Spleen (tissue), 7 donors: ENCODE results near the gene NFIB.

ENCODE experiments used
- CTCF ChIP-seq, 11 experiments: fragments of 200-600 bp in 7 of 11; fragments of 450-650 bp in 4 of 11; sonication (generic) in 4 of 11; IDR thresholded peaks in 8 of 11; conservative IDR thresholded peaks in 3 of 11; 1 replicate in 7 of 11; 2 replicates in 4 of 11; pipeline versions ENCODE4 v1.4.0 to v1.8.0; 2016 to 2021; ENCODE audit warnings: antibody characterized with exemption in 11 of 11, inconsistent platforms in 4 of 11, mild to moderate bottlenecking in 1 of 11
- POLR2A ChIP-seq, 3 donors: fragments of 450-650 bp; IDR thresholded peaks; one replicate each; pipeline ENCODE4 v1.5.1; 2017; ENCODE audit warnings: antibody characterized with exemption in 3 of 3, mild to moderate bottlenecking in 1 of 3
- POLR2AphosphoS5 ChIP-seq, 3 donors: sonication (generic); formaldehyde crosslinking; IDR thresholded peaks; one replicate each; pipeline ENCODE4 v1.5.1; 2017; ENCODE audit warnings: antibody characterized with exemption in 3 of 3
- donor health status: DM: no; HTN: no; CAD: no; lungs with moderate emphysema.
- donor health status: DM: no; HTN: no; CAD: no.
- donor health status: DM: no; HTN: no; CAD: no.

GRCh38 chr9:14209399-14210345 is 104.3 kb downstream of the NFIB start:
- no peak for TF ChIP-seq CTCF (IDR thresholded peaks at IDR 0.05 in 8 of 11, conservative IDR thresholded peaks at IDR 0.05 in 3 of 11)
- no peak for TF ChIP-seq POLR2AphosphoS5 (IDR thresholded peaks at IDR 0.05)
- no peak for TF ChIP-seq POLR2A (IDR thresholded peaks at IDR 0.05)
